Mucosa of rectum (tissue), 2 donors: ENCODE results near the gene ANTXR2.

Source experiments
- H3K27ac ChIP-seq, 2 donors: one replicate each; pipeline ENCODE4 v1.7.0; 2013; ENCODE audit warnings: inconsistent platforms in 2 of 2, low read depth in 2 of 2, low read length in 2 of 2
- H3K27me3 ChIP-seq, 2 donors: one replicate each; pipeline ENCODE4 v1.7.0; 2013; ENCODE audit warnings: low read length in 2 of 2; ENCODE audit not compliant: control insufficient read depth in 2 of 2, insufficient read depth in 2 of 2
- H3K36me3 ChIP-seq, 2 donors: one replicate each; pipeline ENCODE4 v1.7.0; 2013; ENCODE audit warnings: low read length in 2 of 2; ENCODE audit not compliant: control insufficient read depth in 2 of 2, insufficient read depth in 2 of 2
- H3K4me1 ChIP-seq, 2 donors: one replicate each; pipeline ENCODE4 v1.7.0; 2013; ENCODE audit warnings: low read length in 2 of 2, mild to moderate bottlenecking in 1 of 2; ENCODE audit not compliant: control insufficient read depth in 2 of 2, insufficient read depth in 2 of 2
- H3K4me3 ChIP-seq, 2 donors: one replicate each; pipeline ENCODE4 v1.7.0; 2013; ENCODE audit warnings: low read length in 2 of 2
- H3K9ac ChIP-seq, 2 donors: one replicate each; pipeline ENCODE4 v1.7.0; 2013; ENCODE audit warnings: low read length in 2 of 2, low read depth in 1 of 2, mild to moderate bottlenecking in 1 of 2
- H3K9me3 ChIP-seq, 2 donors: one replicate each; pipeline ENCODE4 v1.7.0; 2013; ENCODE audit warnings: low read length in 2 of 2; ENCODE audit not compliant: control insufficient read depth in 2 of 2
- donor health status: healthy.
- donor health status: Normal muscosa, but diverticular disease.

ANTXR2 gene

DNA sequence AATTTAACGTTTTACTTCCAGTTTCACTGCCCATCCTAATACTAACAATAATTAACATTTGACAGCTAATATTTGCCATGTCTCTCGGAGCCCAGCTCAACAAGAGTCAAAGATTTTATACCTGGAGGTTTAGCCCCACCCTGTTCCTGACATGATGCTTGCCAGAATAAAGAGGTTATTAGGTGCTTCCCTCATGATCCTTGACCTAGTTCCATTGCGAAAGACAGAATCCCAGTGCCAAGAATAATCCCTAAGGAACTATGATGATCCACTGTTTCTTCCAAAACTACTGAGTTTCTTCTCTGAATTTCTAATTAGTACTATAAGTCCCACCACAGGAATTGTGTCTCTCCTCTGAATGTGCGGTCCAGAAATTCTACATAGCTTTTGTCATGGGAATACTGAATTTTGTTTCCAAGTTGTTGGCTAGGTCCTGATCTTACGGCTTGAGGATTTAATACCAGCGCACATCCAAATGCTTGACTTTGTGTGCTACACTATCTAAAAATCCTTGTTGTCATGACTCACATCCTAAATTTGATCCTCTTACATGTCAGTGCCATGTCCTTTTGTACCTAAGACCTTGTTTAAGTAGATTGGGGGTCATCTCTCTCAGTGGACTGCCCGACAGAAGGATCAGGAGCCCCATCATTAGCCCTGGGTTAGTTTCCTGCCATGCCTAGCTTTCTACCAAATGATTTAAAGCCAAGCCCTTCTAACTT lies 23.1 kb downstream of the ANTXR2 start:
- H3K27me3 ChIP-seq = no peaks in the 10 kb centered on the region
- H3K36me3 ChIP-seq = peaks cover 22 to 48% of the 10 kb centered on the region in 2 donors
- no peaks in the 10 kb centered on the region for H3K9me3 ChIP-seq
- no peaks in the 10 kb centered on the region for H3K4me1 ChIP-seq
- no peak overlapping the region for H3K9ac ChIP-seq
- H3K4me3 ChIP-seq = no peak overlapping the region
- H3K27ac ChIP-seq = no peak overlapping the region

DNA sequence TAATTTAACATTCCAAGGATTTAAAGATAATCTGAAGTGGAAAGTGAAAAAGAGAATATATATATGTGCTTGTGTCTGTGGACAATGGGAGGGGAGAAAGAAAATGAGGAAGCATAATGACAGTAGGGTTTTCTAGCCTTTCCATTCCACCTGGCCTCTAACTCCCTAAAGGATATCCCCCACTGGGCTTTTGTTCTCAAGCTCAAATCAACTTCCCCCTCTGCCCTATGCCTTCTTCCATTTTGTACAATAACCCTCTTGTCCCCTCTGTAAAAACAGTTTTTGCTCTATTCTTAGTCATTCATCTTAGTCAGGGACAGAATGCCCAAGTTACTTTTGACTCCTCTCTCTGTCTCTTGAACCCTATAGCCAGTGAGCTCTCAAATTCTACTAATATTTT lies 23.6 kb downstream of the ANTXR2 start:
- Histone ChIP-seq H3K27me3 (no peaks in the 10 kb centered on the region), H3K36me3 (peaks cover 20 to 46% of the 10 kb centered on the region in 2 donors), H3K4me3 (no peak overlapping the region), H3K4me1 (no peaks in the 10 kb centered on the region), H3K9me3 (no peaks in the 10 kb centered on the region), H3K9ac (no peak overlapping the region), H3K27ac (no peak overlapping the region)

DNA sequence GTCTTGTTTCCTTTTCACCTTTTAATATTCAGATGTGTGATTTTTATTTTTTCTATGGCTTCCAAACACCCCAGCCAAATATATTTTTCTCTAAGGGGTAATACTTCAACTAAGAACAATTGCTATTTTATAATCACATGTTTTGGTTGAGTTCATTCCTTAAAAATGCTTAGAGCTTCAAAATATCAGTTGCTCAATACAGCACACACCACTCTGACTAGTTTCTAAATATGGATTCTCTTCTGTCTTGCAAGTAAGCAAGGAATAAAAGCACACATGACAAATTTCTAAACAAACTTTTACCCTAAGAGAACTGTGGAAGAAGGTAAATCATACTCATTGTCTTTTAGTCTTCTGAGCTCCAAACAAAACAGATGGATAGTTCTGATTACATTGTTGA lies 27.2 kb downstream of the ANTXR2 start:
- H3K9me3 ChIP-seq = no peaks in the 10 kb centered on the region
- H3K4me3 ChIP-seq = no peak overlapping the region
- H3K27me3 ChIP-seq = no peaks in the 10 kb centered on the region
- H3K9ac ChIP-seq = no peak overlapping the region
- peaks cover 12 to 35% of the 10 kb centered on the region in 2 donors for H3K36me3 ChIP-seq
- no peaks in the 10 kb centered on the region for H3K4me1 ChIP-seq
- H3K27ac ChIP-seq = no peak overlapping the region

DNA sequence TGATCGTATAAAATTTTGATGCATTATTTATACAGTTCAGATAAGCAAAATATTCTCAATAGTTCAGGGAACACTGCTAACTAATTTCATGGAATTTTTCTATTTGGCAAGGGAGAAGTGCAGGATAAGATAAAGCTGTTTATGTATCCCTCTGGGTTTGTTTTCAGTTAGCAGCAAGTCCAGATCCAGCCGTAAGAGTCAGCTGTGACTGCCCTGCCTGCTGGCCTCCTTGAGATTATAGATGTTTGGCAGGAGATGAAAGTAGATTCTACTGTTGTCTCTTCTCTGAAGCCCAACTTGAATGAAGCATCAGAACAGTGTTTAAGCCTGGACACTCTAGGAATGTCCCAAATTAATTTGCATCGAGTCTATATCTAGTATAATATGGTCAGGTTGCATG lies 29.5 kb downstream of the ANTXR2 start:
- no peak overlapping the region for H3K4me3 ChIP-seq
- peaks cover 9 to 29% of the 10 kb centered on the region in 2 donors for H3K36me3 ChIP-seq
- H3K9ac ChIP-seq = no peak overlapping the region
- H3K27ac ChIP-seq = no peak overlapping the region
- H3K4me1 ChIP-seq = no peaks in the 10 kb centered on the region
- H3K9me3 ChIP-seq = no peaks in the 10 kb centered on the region
- no peaks in the 10 kb centered on the region for H3K27me3 ChIP-seq

DNA sequence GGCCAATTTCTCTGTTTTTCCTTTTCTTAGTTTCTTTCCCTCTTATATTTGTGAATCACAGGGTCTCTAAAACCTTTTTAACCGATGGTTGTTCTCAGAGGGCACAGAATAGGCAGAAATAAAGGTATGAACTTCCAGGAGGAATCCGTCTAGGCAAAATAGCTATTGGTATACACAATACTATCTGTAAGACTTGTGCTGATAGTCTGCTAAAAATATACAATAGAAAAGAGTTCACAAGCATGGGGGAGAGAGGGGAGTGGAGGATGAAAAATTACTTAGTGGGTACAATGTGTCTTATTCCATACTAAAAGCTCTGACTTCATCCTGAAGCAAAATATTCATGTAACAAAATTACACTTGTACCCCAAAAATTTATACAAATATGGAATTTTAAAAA lies 30.2 kb downstream of the ANTXR2 start:
- no peaks in the 10 kb centered on the region for H3K9me3 ChIP-seq
- no peaks in the 10 kb centered on the region for H3K4me1 ChIP-seq
- peaks cover 6 to 29% of the 10 kb centered on the region in 2 donors for H3K36me3 ChIP-seq
- H3K27ac ChIP-seq = no peak overlapping the region
- no peaks in the 10 kb centered on the region for H3K27me3 ChIP-seq
- H3K9ac ChIP-seq = no peak overlapping the region
- H3K4me3 ChIP-seq = no peak overlapping the region

DNA sequence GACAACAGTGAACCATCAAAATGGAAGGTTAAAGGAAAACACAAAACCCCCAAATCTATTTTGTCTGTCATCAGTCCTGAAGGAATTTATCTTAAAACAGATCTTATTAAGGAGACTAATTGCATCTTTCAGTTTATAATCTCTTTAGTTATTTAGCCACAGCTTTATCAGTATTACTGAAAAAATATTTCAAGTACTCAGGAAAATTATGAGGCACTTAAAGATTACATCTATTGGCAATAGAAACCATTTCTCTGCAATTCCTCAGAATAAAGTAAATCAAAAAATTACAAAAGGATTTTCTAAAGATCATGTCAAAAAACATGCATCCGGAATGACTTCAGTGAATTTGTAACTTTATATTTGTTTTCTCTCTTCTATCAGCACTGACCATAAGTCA lies 35.2 kb downstream of the ANTXR2 start:
- H3K27me3 ChIP-seq = no peaks in the 10 kb centered on the region
- H3K27ac ChIP-seq = no peak overlapping the region
- H3K4me3 ChIP-seq = no peak overlapping the region
- peaks cover 9 to 17% of the 10 kb centered on the region in 2 donors for H3K36me3 ChIP-seq
- no peak overlapping the region for H3K9ac ChIP-seq
- H3K9me3 ChIP-seq = no peaks in the 10 kb centered on the region
- H3K4me1 ChIP-seq = peaks cover 0 to 20% of the 10 kb centered on the region in 2 donors

DNA sequence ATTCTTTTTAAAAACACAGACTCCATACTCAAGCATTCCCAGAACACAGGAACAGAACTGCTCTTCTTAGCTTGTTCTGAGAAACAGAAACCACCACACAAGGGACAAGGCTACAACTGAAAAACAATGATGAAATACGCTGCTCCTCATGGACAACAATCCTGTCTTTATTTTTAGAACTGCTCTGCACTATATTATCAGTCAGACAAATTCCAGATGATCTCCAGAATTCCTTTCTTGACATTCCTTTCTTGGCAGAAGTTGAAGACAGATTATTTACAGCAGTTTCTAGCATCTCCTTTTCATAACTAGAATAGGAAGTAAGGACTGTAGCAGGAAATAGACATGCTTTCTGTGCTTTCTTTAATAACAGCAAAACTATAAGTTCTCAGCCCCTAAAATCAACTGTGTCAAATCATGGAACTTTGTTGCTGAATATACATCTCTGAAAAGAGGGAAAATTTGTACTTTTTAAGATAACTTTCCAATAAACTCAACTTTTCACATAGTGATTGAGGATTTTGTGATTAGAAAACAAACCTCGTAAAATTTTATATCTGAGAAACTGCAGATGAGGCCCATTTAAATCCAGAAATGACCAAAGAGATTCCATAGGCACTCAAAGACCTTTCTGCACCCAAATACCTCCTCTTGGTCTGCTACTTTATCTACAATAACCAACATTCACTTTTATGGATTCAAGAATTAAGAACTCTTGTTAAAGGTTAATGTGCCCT lies 35.9 kb downstream of the ANTXR2 start:
- H3K27ac ChIP-seq = peak overlapping the region; percentile 35 to 71
- peaks cover 11 to 22% of the 10 kb centered on the region in 2 donors for H3K36me3 ChIP-seq
- no peaks in the 10 kb centered on the region for H3K9me3 ChIP-seq
- no peak overlapping the region for H3K9ac ChIP-seq
- peak overlapping the region in 1 of 2 donors; percentile 7 for H3K4me3 ChIP-seq
- H3K27me3 ChIP-seq = no peaks in the 10 kb centered on the region
- H3K4me1 ChIP-seq = peaks cover 0 to 20% of the 10 kb centered on the region in 2 donors

DNA sequence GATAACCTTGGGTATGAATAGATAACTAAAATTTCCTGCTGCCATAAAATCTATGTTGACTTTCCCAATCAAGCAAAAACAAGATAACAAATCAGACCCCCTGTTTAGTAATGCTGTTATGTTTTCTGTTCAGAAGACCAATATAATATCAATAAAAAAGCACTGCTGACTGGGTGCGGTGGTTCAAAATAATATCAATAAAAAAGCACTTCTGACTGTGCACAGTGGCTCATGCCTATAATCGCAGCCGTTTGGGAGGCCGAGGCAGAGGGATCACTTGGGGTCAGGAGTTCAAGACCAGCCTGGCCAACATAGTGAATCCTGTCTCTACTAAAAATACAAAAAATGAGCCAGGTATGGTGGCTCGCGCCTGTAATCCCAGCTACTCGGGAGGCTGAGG lies 36.7 kb downstream of the ANTXR2 start:
- Histone ChIP-seq H3K27ac (peak overlapping the region; percentile 48 to 71), H3K9me3 (no peaks in the 10 kb centered on the region), H3K4me1 (peaks cover 0 to 20% of the 10 kb centered on the region in 2 donors), H3K27me3 (no peaks in the 10 kb centered on the region), H3K9ac (no peak overlapping the region), H3K36me3 (peaks cover 14 to 19% of the 10 kb centered on the region in 2 donors), H3K4me3 (no peak overlapping the region)

DNA sequence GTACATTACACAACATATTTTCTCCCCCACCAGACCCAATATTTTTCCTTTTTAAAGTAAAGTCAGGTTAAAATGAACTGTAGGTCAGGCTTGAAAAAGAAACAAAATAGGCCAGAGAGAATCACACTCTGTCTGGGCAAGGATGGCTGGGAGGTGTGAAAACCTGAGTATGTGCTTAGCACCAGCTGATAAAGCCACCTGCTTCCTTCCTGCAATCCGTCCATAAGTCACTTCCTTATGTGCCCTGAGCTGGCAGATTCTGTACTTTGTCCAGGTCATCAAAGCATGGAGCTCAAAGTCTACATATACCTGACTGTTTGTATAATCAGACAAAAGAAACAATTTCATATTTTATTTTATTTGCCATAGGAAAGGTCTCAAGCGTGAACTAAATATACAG lies 37.7 kb downstream of the ANTXR2 start:
- Histone ChIP-seq H3K27ac (peak overlapping the region; percentile 39 to 63), H3K36me3 (peaks cover 17 to 28% of the 10 kb centered on the region in 2 donors), H3K9ac (no peak overlapping the region), H3K4me3 (peak overlapping the region in 1 of 2 donors; percentile 1), H3K4me1 (peaks cover 0 to 20% of the 10 kb centered on the region in 2 donors), H3K27me3 (no peaks in the 10 kb centered on the region), H3K9me3 (no peaks in the 10 kb centered on the region)

DNA sequence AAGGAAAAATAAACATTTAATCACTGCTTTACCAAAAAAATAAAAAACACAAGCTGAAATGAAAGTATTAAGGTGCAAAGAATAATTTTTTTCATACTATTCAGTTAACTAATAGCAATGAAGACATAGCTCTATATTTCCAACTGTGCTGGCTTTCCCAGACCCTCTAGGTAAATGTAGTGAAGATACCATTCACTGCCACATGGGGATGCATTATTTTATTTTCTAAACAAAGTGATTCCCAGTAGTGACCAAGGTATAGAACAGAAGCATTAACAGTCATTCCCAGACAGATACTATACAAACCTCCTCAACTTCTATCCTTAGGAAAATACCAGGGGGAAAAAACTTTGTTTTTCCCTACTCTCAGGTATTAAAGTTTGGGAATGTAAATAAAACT lies 39.4 kb downstream of the ANTXR2 start:
- H3K36me3 ChIP-seq = peaks cover 28 to 34% of the 10 kb centered on the region in 2 donors
- no peak overlapping the region for H3K27ac ChIP-seq
- no peak overlapping the region for H3K9ac ChIP-seq
- no peaks in the 10 kb centered on the region for H3K9me3 ChIP-seq
- no peaks in the 10 kb centered on the region for H3K27me3 ChIP-seq
- H3K4me1 ChIP-seq = peaks cover 0 to 20% of the 10 kb centered on the region in 2 donors
- no peak overlapping the region for H3K4me3 ChIP-seq
